Endothelial cell of umbilical vein (primary cell): Measurements from ENCODE around the gene SMPX.

Experiments used
- EZH2 ChIP-seq: IDR thresholded peaks from 2 replicates; pipeline ENCODE4 v1.6.1; 2012; ENCODE audit warnings: borderline replicate concordance, low read depth, mild to moderate bottlenecking, moderate library complexity, low read length, inconsistent platforms; ENCODE audit not compliant: severe bottlenecking
- JUN ChIP-seq: IDR thresholded peaks from 2 replicates; pipeline ENCODE4 v1.6.1; 2011; ENCODE audit warnings: borderline replicate concordance, low read depth; ENCODE audit not compliant: insufficient read length, insufficient read depth
- POLR2A ChIP-seq: IDR thresholded peaks from 2 replicates; pipeline ENCODE4 v1.6.1; 2012; ENCODE audit warnings: low read depth, mild to moderate bottlenecking, control low read depth, low read length
- POLR2AphosphoS5 ChIP-seq: IDR thresholded peaks from 2 replicates; pipeline ENCODE4 v1.6.1; 2012; ENCODE audit warnings: low read depth, mild to moderate bottlenecking, control low read depth, low read length, moderate library complexity; ENCODE audit not compliant: insufficient read depth
- TF ChIP-seq, protein P1 (sequence below), 2 donors: IDR thresholded peaks; 1 replicate in 1 of 2; 2 replicates in 1 of 2; pipeline ENCODE4 v1.5.1; 2011; ENCODE audit warnings: low read length in 2 of 2, mild to moderate bottlenecking in 2 of 2, moderate library complexity in 2 of 2, control low read depth in 1 of 2, inconsistent platforms in 1 of 2, low read depth in 1 of 2; ENCODE audit not compliant: insufficient read depth in 1 of 2; ENCODE audit errors: extremely low read depth in 1 of 2
- TF ChIP-seq, protein P2 (sequence below): IDR thresholded peaks from 2 replicates; pipeline ENCODE4 v1.6.1; 2011; ENCODE audit not compliant: insufficient read depth, insufficient read length

DNA sequence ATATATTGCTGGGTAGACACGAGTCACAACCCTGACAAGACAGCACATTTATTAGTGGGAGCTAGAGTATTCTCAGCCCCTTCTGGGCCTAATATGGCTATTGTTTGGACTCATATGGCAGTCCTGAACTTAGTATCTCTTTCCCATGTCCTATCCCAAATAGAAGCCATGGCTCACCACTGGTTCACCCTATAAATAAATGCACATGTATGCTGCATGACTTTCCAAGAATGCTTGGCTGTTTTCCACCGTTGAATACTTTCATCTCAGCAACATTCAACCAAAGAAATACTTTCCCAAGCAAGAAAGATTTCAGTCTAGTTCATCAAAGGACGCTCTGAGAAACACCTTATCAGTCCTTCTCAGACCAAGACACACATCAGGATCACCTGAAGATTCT is 36.7 kb downstream of the SMPX start:
- TF ChIP-seq, protein P1, sequence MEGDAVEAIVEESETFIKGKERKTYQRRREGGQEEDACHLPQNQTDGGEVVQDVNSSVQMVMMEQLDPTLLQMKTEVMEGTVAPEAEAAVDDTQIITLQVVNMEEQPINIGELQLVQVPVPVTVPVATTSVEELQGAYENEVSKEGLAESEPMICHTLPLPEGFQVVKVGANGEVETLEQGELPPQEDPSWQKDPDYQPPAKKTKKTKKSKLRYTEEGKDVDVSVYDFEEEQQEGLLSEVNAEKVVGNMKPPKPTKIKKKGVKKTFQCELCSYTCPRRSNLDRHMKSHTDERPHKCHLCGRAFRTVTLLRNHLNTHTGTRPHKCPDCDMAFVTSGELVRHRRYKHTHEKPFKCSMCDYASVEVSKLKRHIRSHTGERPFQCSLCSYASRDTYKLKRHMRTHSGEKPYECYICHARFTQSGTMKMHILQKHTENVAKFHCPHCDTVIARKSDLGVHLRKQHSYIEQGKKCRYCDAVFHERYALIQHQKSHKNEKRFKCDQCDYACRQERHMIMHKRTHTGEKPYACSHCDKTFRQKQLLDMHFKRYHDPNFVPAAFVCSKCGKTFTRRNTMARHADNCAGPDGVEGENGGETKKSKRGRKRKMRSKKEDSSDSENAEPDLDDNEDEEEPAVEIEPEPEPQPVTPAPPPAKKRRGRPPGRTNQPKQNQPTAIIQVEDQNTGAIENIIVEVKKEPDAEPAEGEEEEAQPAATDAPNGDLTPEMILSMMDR (IDR thresholded peaks at IDR 0.05; ENCODE audit: extremely low read depth in 1 of 2, insufficient read depth in 1 of 2, low read depth in 1 of 2, low read length in 2 of 2) = no peak
- TF ChIP-seq POLR2A (no peak), POLR2AphosphoS5 (no peak), EZH2 (no peak), JUN (no peak)
- TF ChIP-seq, protein P2, sequence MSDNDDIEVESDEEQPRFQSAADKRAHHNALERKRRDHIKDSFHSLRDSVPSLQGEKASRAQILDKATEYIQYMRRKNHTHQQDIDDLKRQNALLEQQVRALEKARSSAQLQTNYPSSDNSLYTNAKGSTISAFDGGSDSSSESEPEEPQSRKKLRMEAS = no peak
